HG02852 (cell line): Measurements from ENCODE around the gene ANKS1B.
"Not testable (repeated sequence)": the region's sequence is repeated elsewhere in the genome, so short reads cannot be mapped to it uniquely, and the experiment has no call there.

Source experiments
- ATAC-seq: cut with Tn5 transposase; IDR thresholded peaks from one replicate; pipeline ENCODE4 v1.9.1; 2021; ENCODE audit warnings: mild to moderate bottlenecking, moderate library complexity; ENCODE audit not compliant: unreplicated experiment

Gene ANKS1B

GRCh38 chr12:99767809-99768208 is 216.9 kb downstream of the ANKS1B start:
- no peak for ATAC-seq

- no peak for ATAC-seq
Measured at GRCh38 chr12:99766408-99766807, 218.3 kb downstream of the ANKS1B start.

- ATAC-seq: no peak
Measured at GRCh38 chr12:99765469-99766114, 219.1 kb downstream of the ANKS1B start.

GRCh38 chr12:99759444-99759843 is 225.3 kb downstream of the ANKS1B start:
- no peak for ATAC-seq

GRCh38 chr12:99758997-99759396 is 225.7 kb downstream of the ANKS1B start:
- ATAC-seq: no peak

GRCh38 chr12:99752740-99753139 is 232.0 kb downstream of the ANKS1B start:
- no peak for ATAC-seq

GRCh38 chr12:99746538-99746937 is 238.2 kb downstream of the ANKS1B start:
- ATAC-seq: no peak

- ATAC-seq: no peak
Measured at GRCh38 chr12:99745895-99746294, 238.8 kb downstream of the ANKS1B start.

GRCh38 chr12:99745121-99745520 is 239.6 kb downstream of the ANKS1B start:
- ATAC-seq: no peak

GRCh38 chr12:99736760-99737269 is 247.9 kb downstream of the ANKS1B start:
- no peak for ATAC-seq

GRCh38 chr12:99732131-99732530 is 252.6 kb downstream of the ANKS1B start:
- no peak for ATAC-seq

GRCh38 chr12:99722690-99723486 is 261.8 kb downstream of the ANKS1B start:
- no peak for ATAC-seq

- no peak for ATAC-seq
Measured at GRCh38 chr12:99721715-99722275, 262.9 kb downstream of the ANKS1B start.

GRCh38 chr12:99720083-99720465 is 264.7 kb downstream of the ANKS1B start:
- ATAC-seq: not testable (repeated sequence)

GRCh38 chr12:99719411-99720082 is 265.2 kb downstream of the ANKS1B start:
- not testable (repeated sequence) for ATAC-seq

GRCh38 chr12:99715841-99716510 is 268.8 kb downstream of the ANKS1B start:
- not testable (repeated sequence) for ATAC-seq

- ATAC-seq: not testable (repeated sequence)
Measured at GRCh38 chr12:99714921-99715320, 269.8 kb downstream of the ANKS1B start.

- ATAC-seq: no peak
Measured at GRCh38 chr12:99713946-99714520, 270.7 kb downstream of the ANKS1B start.

GRCh38 chr12:99712281-99712680 is 272.5 kb downstream of the ANKS1B start:
- ATAC-seq: no peak

GRCh38 chr12:99711246-99711645 is 273.5 kb downstream of the ANKS1B start:
- no peak for ATAC-seq
